Measurements from ENCODE around the gene STXBP5L. TPM values are rescaled to one million over a fixed set of nuclear protein-coding genes. Genes with fewer than 3 reads are reported as not detected.

STXBP5L gene
- total RNA-seq, 2 donors from 2014 or later = 0.97 to 3.6 TPM

DNA sequence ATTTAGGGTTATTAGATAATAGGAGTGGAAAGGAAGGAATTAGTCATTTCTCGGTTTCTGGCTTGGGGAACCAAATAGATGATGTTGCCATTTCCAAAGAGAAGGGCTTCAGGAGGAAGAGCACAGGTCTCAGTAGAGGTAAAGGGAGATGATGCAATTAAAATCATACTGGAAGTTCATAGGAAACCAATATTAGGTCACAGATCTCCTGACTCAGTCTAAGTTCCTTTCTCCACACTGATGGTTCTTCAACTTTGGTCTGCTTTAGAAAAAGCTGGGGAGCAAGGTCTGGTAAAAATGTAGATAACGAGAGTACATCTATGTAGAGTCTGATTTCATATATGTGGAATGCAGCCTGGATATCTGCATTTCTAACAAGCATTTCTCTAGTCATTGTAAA, 506.9 kb downstream of the STXBP5L start:
- no peak for DNase-seq
- no peak overlapping the region for H3K27ac Mint-ChIP-seq
- H3K36me3 Mint-ChIP-seq (ENCODE audit: low read depth) = no peaks in the 10 kb centered on the region
- H3K27me3 Mint-ChIP-seq (ENCODE audit: insufficient read depth) = no peaks in the 10 kb centered on the region
- Histone ChIP-seq H3K4me3 (ENCODE audit: low read length) (no peak overlapping the region), H3K9me3 (ENCODE audit: control insufficient read depth, low read length) (no peaks in the 10 kb centered on the region), H3K27ac (ENCODE audit: low read depth, low read length) (no peak overlapping the region), H3K36me3 (ENCODE audit: control insufficient read depth, insufficient read depth, low read length) (no peaks in the 10 kb centered on the region), H3K4me1 (ENCODE audit: control insufficient read depth, insufficient read depth, low read length) (no peaks in the 10 kb centered on the region), H3K9ac (ENCODE audit: extremely low read depth, low read length, poor library complexity, severe bottlenecking) (no peak overlapping the region), H3K27me3 (ENCODE audit: control insufficient read depth, insufficient read depth, low read length, poor library complexity, severe bottlenecking) (no peaks in the 10 kb centered on the region)
- WGBS, 2 experiments (ENCODE audit: insufficient coverage in 1 of 2, insufficient read length in 1 of 2) = 91 to 96% methylated on average over 2 of the region's 2 CpGs
- H3K4me3 Mint-ChIP-seq = no peak overlapping the region
- H3K4me1 Mint-ChIP-seq = no peaks in the 10 kb centered on the region
- TF ChIP-seq, protein P1, sequence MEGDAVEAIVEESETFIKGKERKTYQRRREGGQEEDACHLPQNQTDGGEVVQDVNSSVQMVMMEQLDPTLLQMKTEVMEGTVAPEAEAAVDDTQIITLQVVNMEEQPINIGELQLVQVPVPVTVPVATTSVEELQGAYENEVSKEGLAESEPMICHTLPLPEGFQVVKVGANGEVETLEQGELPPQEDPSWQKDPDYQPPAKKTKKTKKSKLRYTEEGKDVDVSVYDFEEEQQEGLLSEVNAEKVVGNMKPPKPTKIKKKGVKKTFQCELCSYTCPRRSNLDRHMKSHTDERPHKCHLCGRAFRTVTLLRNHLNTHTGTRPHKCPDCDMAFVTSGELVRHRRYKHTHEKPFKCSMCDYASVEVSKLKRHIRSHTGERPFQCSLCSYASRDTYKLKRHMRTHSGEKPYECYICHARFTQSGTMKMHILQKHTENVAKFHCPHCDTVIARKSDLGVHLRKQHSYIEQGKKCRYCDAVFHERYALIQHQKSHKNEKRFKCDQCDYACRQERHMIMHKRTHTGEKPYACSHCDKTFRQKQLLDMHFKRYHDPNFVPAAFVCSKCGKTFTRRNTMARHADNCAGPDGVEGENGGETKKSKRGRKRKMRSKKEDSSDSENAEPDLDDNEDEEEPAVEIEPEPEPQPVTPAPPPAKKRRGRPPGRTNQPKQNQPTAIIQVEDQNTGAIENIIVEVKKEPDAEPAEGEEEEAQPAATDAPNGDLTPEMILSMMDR (conservative IDR thresholded peaks at IDR 0.05) = no peak
- H3K9me3 Mint-ChIP-seq = no peaks in the 10 kb centered on the region

DNA sequence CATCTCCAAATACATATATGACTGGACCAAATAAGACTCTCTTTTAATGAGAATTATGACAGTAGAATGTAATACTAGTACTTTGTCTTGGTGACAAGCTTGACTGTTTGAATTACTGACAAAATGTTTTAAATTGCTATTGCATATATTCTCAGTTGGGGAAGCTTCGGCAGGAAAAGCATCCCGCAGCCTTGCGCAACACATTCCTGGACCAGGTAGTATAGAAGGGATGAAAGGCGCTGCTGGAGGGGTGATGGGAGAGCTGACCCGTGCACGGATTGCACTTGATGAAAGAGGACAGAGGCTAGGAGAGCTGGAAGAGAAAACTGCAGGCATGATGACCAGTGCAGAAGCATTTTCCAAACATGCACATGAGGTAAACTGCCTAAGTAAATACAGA, 510.2 kb downstream of the STXBP5L start:
- Histone ChIP-seq H3K4me1 (ENCODE audit: control insufficient read depth, insufficient read depth, low read length) (no peaks in the 10 kb centered on the region), H3K27me3 (ENCODE audit: control insufficient read depth, insufficient read depth, low read length, poor library complexity, severe bottlenecking) (no peaks in the 10 kb centered on the region), H3K9ac (ENCODE audit: extremely low read depth, low read length, poor library complexity, severe bottlenecking) (no peak overlapping the region), H3K9me3 (ENCODE audit: control insufficient read depth, low read length) (no peaks in the 10 kb centered on the region), H3K27ac (ENCODE audit: low read depth, low read length) (no peak overlapping the region), H3K4me3 (ENCODE audit: low read length) (no peak overlapping the region), H3K36me3 (ENCODE audit: control insufficient read depth, insufficient read depth, low read length) (no peaks in the 10 kb centered on the region)
- WGBS, 2 experiments (ENCODE audit: insufficient coverage in 1 of 2, insufficient read length in 1 of 2) = 92 to 98% methylated on average over 6 of the region's 6 CpGs
- no peak overlapping the region for H3K4me3 Mint-ChIP-seq
- H3K9me3 Mint-ChIP-seq = no peaks in the 10 kb centered on the region
- H3K27me3 Mint-ChIP-seq (ENCODE audit: insufficient read depth) = no peaks in the 10 kb centered on the region
- no peak for DNase-seq
- no peaks in the 10 kb centered on the region for H3K4me1 Mint-ChIP-seq
- H3K27ac Mint-ChIP-seq = no peak overlapping the region
- H3K36me3 Mint-ChIP-seq (ENCODE audit: low read depth) = no peaks in the 10 kb centered on the region
- TF ChIP-seq, protein P1 (conservative IDR thresholded peaks at IDR 0.05) = no peak

DNA sequence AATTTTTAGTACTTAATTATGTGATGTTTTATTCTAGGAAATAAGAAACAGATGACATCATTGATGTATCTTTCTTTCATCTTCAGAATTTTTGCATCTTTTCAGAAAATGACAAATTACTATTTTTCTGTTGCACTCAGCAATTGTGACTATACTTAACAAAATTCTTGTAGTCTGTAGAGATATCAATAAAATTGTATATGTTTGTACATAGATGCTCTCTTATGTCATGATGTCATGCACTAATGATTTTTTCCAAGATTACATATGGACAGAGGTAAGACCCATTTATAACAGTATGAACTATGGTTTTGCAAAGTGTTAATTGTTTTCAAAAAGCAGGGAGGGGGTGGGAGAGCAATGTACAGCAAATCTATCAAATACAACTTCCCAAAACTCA, 516.5 kb downstream of the STXBP5L start:
- no peaks in the 10 kb centered on the region for H3K4me1 Mint-ChIP-seq
- H3K4me1 ChIP-seq (ENCODE audit: control insufficient read depth, insufficient read depth, low read length) = no peaks in the 10 kb centered on the region
- no peaks in the 10 kb centered on the region for H3K27me3 Mint-ChIP-seq (ENCODE audit: insufficient read depth)
- no peak overlapping the region for H3K27ac ChIP-seq (ENCODE audit: low read depth, low read length)
- no peaks in the 10 kb centered on the region for H3K9me3 Mint-ChIP-seq
- no peak for DNase-seq
- H3K36me3 ChIP-seq (ENCODE audit: control insufficient read depth, insufficient read depth, low read length) = no peaks in the 10 kb centered on the region
- H3K36me3 Mint-ChIP-seq (ENCODE audit: low read depth) = no peaks in the 10 kb centered on the region
- TF ChIP-seq, protein P1 (conservative IDR thresholded peaks at IDR 0.05) = no peak
- H3K27ac Mint-ChIP-seq = no peak overlapping the region
- H3K27me3 ChIP-seq (ENCODE audit: control insufficient read depth, insufficient read depth, low read length, poor library complexity, severe bottlenecking) = no peaks in the 10 kb centered on the region
- H3K4me3 Mint-ChIP-seq = no peak overlapping the region
- no peaks in the 10 kb centered on the region for H3K9me3 ChIP-seq (ENCODE audit: control insufficient read depth, low read length)
- no peak overlapping the region for H3K9ac ChIP-seq (ENCODE audit: extremely low read depth, low read length, poor library complexity, severe bottlenecking)
- H3K4me3 ChIP-seq (ENCODE audit: low read length) = no peak overlapping the region
